K562 (cell line): ENCODE results near the gene PHKG2. TPM values are rescaled to one million over a fixed set of nuclear protein-coding genes. Genes with fewer than 3 reads are reported as not detected.

Experiments used
- ATAC-seq: fragments of 200-7000 bp; cut with Tn5 transposase; 3 replicates; pipeline ENCODE4 v1.9.1; 2020; ENCODE audit warnings: moderate library complexity
- BruUV-seq: library from RNA; stranded (reverse); fragments of 400-500 nt; replicated peaks from 2 replicates; lab custom pipeline; 2021; lab: Mats Ljungman, UMichigan
- CTCF ChIA-PET: fragments of 300-600 bp; formaldehyde crosslinking; extraction: SDS; loops from one replicate; lab custom pipeline; 2021; ENCODE audit warnings: low intra/inter-chr PET ratio; lab: Yijun Ruan, JAX
- POLR2A ChIA-PET: fragments of 300-600, 350-650 bp; sonication (Branson Sonifier 250); formaldehyde crosslinking; extraction: SDS; loops from one replicate; lab custom pipeline; 2021; ENCODE audit warnings: antibody characterized with exemption, inconsistent platforms; lab: Yijun Ruan, JAX
- DNase-seq, 4 experiments: peaks; one replicate each; pipeline versions ENCODE4 v3.0.0 to v3.0.0-alpha.2; 2011 to 2018; ENCODE audit warnings: low spot score in 3 of 4, mixed read lengths in 3 of 4; ENCODE audit errors: extremely low read depth in 1 of 4
- FAIRE-seq: peaks from 2 replicates; lab custom pipeline; 2011; peaks lifted over from hg19 to GRCh38; lab: Jason Lieb, UNC
- H2AFZ ChIP-seq: 2 replicates; pipeline ENCODE4 v1.6.0; 2011; ENCODE audit warnings: low read depth, low read length, control low read depth, inconsistent platforms
- H3K27ac ChIP-seq: fragments of 200-600 bp; 3 replicates; pipeline ENCODE4 v1.8.0; 2011; ENCODE audit warnings: low read depth, mild to moderate bottlenecking, control low read depth, inconsistent platforms, low read length, moderate library complexity, mixed read lengths; ENCODE audit errors: extremely low read depth
- H3K27me3 ChIP-seq, 2 experiments: fragments of 300-600 bp in 1 of 2; 2 replicates in 1 of 2; 3 replicates in 1 of 2; pipeline versions ENCODE4 v1.6.0 to v1.8.0; 2011; ENCODE audit warnings: inconsistent platforms in 2 of 2, low read length in 2 of 2, mild to moderate bottlenecking in 1 of 2, mixed read lengths in 1 of 2, moderate library complexity in 1 of 2; ENCODE audit not compliant: control insufficient read depth in 2 of 2, insufficient read depth in 2 of 2
- H3K36me3 ChIP-seq: fragments of 300-600 bp; 3 replicates; pipeline ENCODE4 v1.8.0; 2011; ENCODE audit warnings: mild to moderate bottlenecking, low read length, inconsistent platforms; ENCODE audit not compliant: control insufficient read depth, insufficient read depth
- H3K4me1 ChIP-seq, 2 experiments: fragments of 200-600 bp in 1 of 2; replicated peaks in 1 of 2; 2 replicates in 1 of 2; 3 replicates in 1 of 2; pipeline versions ENCODE4 v1.5.1 to v1.8.0; 2011; ENCODE audit warnings: inconsistent platforms in 2 of 2, low read length in 2 of 2, mild to moderate bottlenecking in 1 of 2, mixed read lengths in 1 of 2, moderate library complexity in 1 of 2; ENCODE audit not compliant: control insufficient read depth in 2 of 2, insufficient read depth in 2 of 2
- H3K4me2 ChIP-seq: 2 replicates; pipeline ENCODE4 v1.6.1; 2011; ENCODE audit warnings: low read length, control low read depth, inconsistent platforms, mixed read lengths; ENCODE audit not compliant: insufficient read depth
- H3K4me3 ChIP-seq: fragments of 200-600 bp; sonication (generic), shearing (Covaris generic); 2 replicates; pipeline ENCODE4 v1.5.1; 2016; ENCODE audit warnings: control low read depth, inconsistent platforms
- H3K79me2 ChIP-seq: fragments of 200-600 bp; 3 replicates; pipeline ENCODE4 v1.8.0; 2011; ENCODE audit warnings: low read length, inconsistent platforms; ENCODE audit not compliant: control insufficient read depth, insufficient read depth
- H3K9ac ChIP-seq, 2 experiments: 2 replicates each; pipeline versions ENCODE4 v1.6.0 to v1.6.1; 2011; ENCODE audit warnings: low read depth in 2 of 2, low read length in 2 of 2, control low read depth in 1 of 2, inconsistent platforms in 1 of 2, mild to moderate bottlenecking in 1 of 2, mixed read lengths in 1 of 2; ENCODE audit not compliant: insufficient read depth in 1 of 2
- H3K9me1 ChIP-seq: one replicate; pipeline ENCODE4 v1.6.0; 2011; ENCODE audit warnings: inconsistent platforms, mild to moderate bottlenecking, low read length, moderate library complexity; ENCODE audit not compliant: control insufficient read depth, insufficient read depth
- H3K9me3 ChIP-seq: replicated peaks from 2 replicates; pipeline ENCODE4 v1.5.1; 2011; ENCODE audit warnings: low read depth, low read length, inconsistent platforms; ENCODE audit not compliant: control insufficient read depth, insufficient read depth
- H4K20me1 ChIP-seq: replicated peaks from 2 replicates; pipeline ENCODE4 v1.6.1; 2011; ENCODE audit warnings: low read length, inconsistent platforms, mixed read lengths; ENCODE audit not compliant: control insufficient read depth, insufficient read depth
- KLF13 ChIP-seq: fragments of 450-650 bp; IDR thresholded peaks from 2 replicates; pipeline ENCODE4 v1.6.1; 2016; ENCODE audit warnings: missing genetic modification characterization, low read depth, mild to moderate bottlenecking, missing compliant biosample characterization, moderate library complexity, borderline replicate concordance
- MAFG ChIP-seq: fragments of 450-650 bp; conservative IDR thresholded peaks from 2 replicates; pipeline ENCODE4 v1.6.1; 2016; ENCODE audit warnings: missing genetic modification characterization, missing compliant biosample characterization
- MYBL2 ChIP-seq, 2 experiments: fragments of 450-650 bp in 1 of 2; sonication (generic) in 1 of 2; formaldehyde crosslinking in 1 of 2; IDR thresholded peaks; 2 replicates each; pipeline versions ENCODE4 v1.6.1 to v1.8.1; 2017 to 2022; ENCODE audit warnings: borderline replicate concordance in 1 of 2, inconsistent platforms in 1 of 2, low read depth in 1 of 2, mild to moderate bottlenecking in 1 of 2, missing genetic modification reagents in 1 of 2, moderate library complexity in 1 of 2
- NFATC3 ChIP-seq: fragments of 450-650 bp; IDR thresholded peaks from 2 replicates; pipeline ENCODE4 v1.6.1; 2017; ENCODE audit warnings: mild to moderate bottlenecking
- POLR2AphosphoS2 ChIP-seq: IDR thresholded peaks from 2 replicates; pipeline ENCODE4 v1.6.1; 2012; ENCODE audit warnings: low read length, improper control_type of control experiment
- RBM14 ChIP-seq: fragments of 200-400 bp; formaldehyde crosslinking; IDR thresholded peaks from 2 replicates; pipeline ENCODE4 v1.6.1; 2018; ENCODE audit warnings: low read depth, mild to moderate bottlenecking, low read length, moderate library complexity, borderline replicate concordance; ENCODE audit not compliant: insufficient read depth
- RUNX1 ChIP-seq: sonication (generic); IDR thresholded peaks from 2 replicates; pipeline ENCODE4 v1.6.1; 2016; ENCODE audit warnings: antibody characterized with exemption, low read depth
- ZNF717 ChIP-seq: fragments of 250-450 bp; sonication (Bioruptor Pico); IDR thresholded peaks from 2 replicates; pipeline ENCODE4 v1.5.0; 2021
- ZNF766 ChIP-seq: fragments of 200-800 bp; sonication (Bioruptor generic); conservative IDR thresholded peaks from 2 replicates; pipeline ENCODE4 v1.6.1; 2016; ENCODE audit warnings: missing genetic modification characterization, missing compliant biosample characterization
- ZNF785 ChIP-seq: fragments of 250-450 bp; sonication (Bioruptor Pico); IDR thresholded peaks from 2 replicates; pipeline ENCODE4 v1.4.0; 2020; ENCODE audit warnings: mild to moderate bottlenecking
- WGBS: fragments of 100-300 bp; shearing (Covaris generic); methylation state at CpG from one replicate; pipeline ENCODE4 v1.1.6; 2016; ENCODE audit warnings: low coverage, mixed read lengths; ENCODE audit not compliant: insufficient coverage; ENCODE audit errors: missing lambda C conversion rate; 5-methylcytosine and 5-hydroxymethylcytosine counted together
- in situ Hi-C: fragments of 300-500 bp; cut with MboI; formaldehyde crosslinking; loops from 4 replicates; pipeline ENCODE4 v1.15.0; 2018; ENCODE audit warnings: inconsistent platforms, mixed read lengths
- intact Hi-C: fragments of 100-400 bp; cut with micrococcal nuclease; formaldehyde crosslinking; loops from 2 replicates; pipeline ENCODE4 v1.14.2; 2022
- polyA plus RNA-seq, 8 experiments: library from polyadenylated mRNA; depleted of rRNA in 4 of 8; stranded (reverse) in 5 of 8; unstranded in 3 of 8; fragments of >200 nt; fragmentation: Nextera tagmentation in 2 of 8; fragmentation: Illumina TruSeq in 1 of 8; extraction: Ambion mirVana in 2 of 8; extraction: Trizol in 1 of 8; gene quantifications; 2 replicates each; pipeline versions ENCODE4 v1.2.1 to v1.2.3, GENCODE V29; 2011 to 2014; ENCODE audit warnings: inconsistent platforms in 1 of 8, missing spikeins in 1 of 8
- total RNA-seq, 7 experiments: library from RNA; depleted of rRNA in 6 of 7; stranded (reverse); fragments of >200 nt in 6 of 7; fragmentation: Illumina TruSeq in 2 of 7; extraction: Trizol in 2 of 7; gene quantifications; 2 replicates each; pipeline versions ENCODE4 v1.2.1 to v1.2.3, GENCODE V29; 2011 to 2021; ENCODE audit warnings: low replicate concordance in 1 of 7
- TF ChIP-seq, protein P1 (sequence below): fragments of 450-650 bp; formaldehyde crosslinking; IDR thresholded peaks from 2 replicates; pipeline ENCODE4 v1.4.0; 2020; ENCODE audit warnings: mild to moderate bottlenecking, mixed read lengths
- TF ChIP-seq, protein P2 (sequence below): fragments of 250-450 bp; sonication (Bioruptor Pico); IDR thresholded peaks from 2 replicates; pipeline ENCODE4 v1.4.0; 2020

PHKG2 gene
- total and polyA plus RNA-seq, 9 of the 15 experiments (the other 6 are each of a cell fraction or from before 2014, with no cell fraction given), result 5.8 to 54.2 (median 30.7) TPM

DNA sequence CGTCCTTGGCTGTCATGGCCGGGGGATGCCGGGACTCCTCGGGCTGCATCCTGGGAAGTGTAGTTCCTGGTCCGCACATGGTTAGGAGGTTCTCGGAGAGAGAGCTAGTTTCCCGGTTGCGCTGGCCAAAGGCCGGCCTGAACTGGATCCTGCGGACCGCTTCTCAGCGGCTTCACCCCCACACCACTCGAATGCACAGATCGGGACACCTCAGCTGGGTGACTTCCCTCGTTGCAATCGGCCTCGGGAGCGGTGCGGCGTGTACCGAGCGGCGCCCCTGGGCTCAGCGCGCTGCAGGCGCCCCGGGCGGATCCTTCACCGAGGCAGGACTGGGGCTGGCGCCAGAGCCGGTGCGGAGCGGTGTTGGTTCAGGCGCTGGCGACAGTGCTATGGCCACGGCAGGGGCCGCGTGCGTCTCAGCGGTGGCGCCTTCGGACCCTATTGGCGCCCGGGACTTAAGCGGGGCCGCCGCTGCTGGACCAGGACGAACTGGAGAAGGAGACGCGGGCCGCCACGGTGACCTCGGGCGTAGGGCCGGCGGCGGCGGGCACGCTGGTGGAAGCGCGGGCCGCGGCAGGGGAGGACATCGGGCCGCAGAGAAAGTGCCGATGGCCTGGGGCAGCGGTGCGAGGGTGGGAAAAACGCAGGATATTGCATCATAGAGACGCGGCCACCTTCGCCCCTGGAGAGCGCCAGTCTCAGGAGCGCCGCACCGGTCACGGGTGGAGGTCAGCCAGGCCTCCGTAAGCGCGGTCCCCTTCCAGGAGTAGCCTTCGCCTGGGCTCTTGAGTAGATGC lies 27.4 kb downstream of the PHKG2 start:
- H3K4me3 ChIP-seq, result peak overlapping the region; percentile 66
- peak overlapping the region; percentile 95 for H3K4me2 ChIP-seq
- no peaks in the 10 kb centered on the region for H3K9me1 ChIP-seq
- peak overlapping the region; percentile 41 for H2AFZ ChIP-seq
- peak overlapping the region; percentile 97 to 98 for H3K9ac ChIP-seq
- no peaks in the 10 kb centered on the region for H3K27me3 ChIP-seq
- peaks cover 33% of the 10 kb centered on the region for H3K79me2 ChIP-seq
- ChIA-PET POLR2A (interaction anchor here (0.6 to 2.6 kb wide), 14 partner anchors 10 to 676 kb away, joined by 3 to 19 read pairs (median 4); partner anchors contain the start of genes PHKG2 and ZNF629), CTCF (no interaction called here)
- BruUV-seq, result TSS peak; percentile 71
- intact Hi-C loops (loop anchor here (5.0 to 10.0 kb wide), 2 partner anchors 61 to 147 kb away; partner anchors contain the start of gene FBXL19), in situ Hi-C loops (no loop called here)
- ATAC-seq (peak; percentile 84), FAIRE-seq (peak; percentile 90), DNase-seq (peak; percentile 86 to 93 (median 90))
- peaks cover 5% of the 10 kb centered on the region; the same call in 1 of the 2 replicates for H4K20me1 ChIP-seq
- peaks cover 52% of the 10 kb centered on the region; the same call in 2 of the 3 replicates for H3K36me3 ChIP-seq
- H3K9me3 ChIP-seq, result no peaks in the 10 kb centered on the region
- H3K27ac ChIP-seq, result peak overlapping the region; percentile 94
- H3K4me1 ChIP-seq, result peaks cover 27 to 49% of the 10 kb centered on the region in 2 experiments
- under 1% methylated on average over 63 of the region's 81 CpGs for WGBS
- TF ChIP-seq MAFG (tag) (no peak), RBM14 (0 out of 2 replicates have a peak, but pooled peaks have one; percentile 87), ZNF717 (CRISPR knock-in tag) (0 out of 2 replicates have a peak, but pooled peaks have one; percentile 35), NFATC3 (no peak), POLR2AphosphoS2 (peak; percentile 98), ZNF785 (CRISPR knock-in tag) (no peak), KLF13 (tag) (no peak), MYBL2 (IDR thresholded peaks at IDR 0.05; ENCODE audit: low read depth) (no peak), MYBL2 (CRISPR knock-in tag; IDR thresholded peaks at IDR 0.05; ENCODE audit: borderline replicate concordance) (no peak), ZNF766 (CRISPR knock-in tag) (peak; percentile 66; the same call in 1 of the 2 replicates), RUNX1 (0 out of 2 replicates have a peak, but pooled peaks have one; percentile 74)
- TF ChIP-seq, protein P1, sequence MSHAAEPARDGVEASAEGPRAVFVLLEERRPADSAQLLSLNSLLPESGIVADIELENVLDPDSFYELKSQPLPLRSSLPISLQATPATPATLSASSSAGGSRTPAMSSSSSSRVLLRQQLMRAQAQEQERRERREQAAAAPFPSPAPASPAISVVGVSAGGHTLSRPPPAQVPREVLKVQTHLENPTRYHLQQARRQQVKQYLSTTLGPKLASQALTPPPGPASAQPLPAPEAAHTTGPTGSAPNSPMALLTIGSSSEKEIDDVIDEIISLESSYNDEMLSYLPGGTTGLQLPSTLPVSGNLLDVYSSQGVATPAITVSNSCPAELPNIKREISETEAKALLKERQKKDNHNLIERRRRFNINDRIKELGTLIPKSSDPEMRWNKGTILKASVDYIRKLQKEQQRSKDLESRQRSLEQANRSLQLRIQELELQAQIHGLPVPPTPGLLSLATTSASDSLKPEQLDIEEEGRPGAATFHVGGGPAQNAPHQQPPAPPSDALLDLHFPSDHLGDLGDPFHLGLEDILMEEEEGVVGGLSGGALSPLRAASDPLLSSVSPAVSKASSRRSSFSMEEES, result peak; percentile 34; the same call in 1 of the 2 replicates
- TF ChIP-seq, protein P2, sequence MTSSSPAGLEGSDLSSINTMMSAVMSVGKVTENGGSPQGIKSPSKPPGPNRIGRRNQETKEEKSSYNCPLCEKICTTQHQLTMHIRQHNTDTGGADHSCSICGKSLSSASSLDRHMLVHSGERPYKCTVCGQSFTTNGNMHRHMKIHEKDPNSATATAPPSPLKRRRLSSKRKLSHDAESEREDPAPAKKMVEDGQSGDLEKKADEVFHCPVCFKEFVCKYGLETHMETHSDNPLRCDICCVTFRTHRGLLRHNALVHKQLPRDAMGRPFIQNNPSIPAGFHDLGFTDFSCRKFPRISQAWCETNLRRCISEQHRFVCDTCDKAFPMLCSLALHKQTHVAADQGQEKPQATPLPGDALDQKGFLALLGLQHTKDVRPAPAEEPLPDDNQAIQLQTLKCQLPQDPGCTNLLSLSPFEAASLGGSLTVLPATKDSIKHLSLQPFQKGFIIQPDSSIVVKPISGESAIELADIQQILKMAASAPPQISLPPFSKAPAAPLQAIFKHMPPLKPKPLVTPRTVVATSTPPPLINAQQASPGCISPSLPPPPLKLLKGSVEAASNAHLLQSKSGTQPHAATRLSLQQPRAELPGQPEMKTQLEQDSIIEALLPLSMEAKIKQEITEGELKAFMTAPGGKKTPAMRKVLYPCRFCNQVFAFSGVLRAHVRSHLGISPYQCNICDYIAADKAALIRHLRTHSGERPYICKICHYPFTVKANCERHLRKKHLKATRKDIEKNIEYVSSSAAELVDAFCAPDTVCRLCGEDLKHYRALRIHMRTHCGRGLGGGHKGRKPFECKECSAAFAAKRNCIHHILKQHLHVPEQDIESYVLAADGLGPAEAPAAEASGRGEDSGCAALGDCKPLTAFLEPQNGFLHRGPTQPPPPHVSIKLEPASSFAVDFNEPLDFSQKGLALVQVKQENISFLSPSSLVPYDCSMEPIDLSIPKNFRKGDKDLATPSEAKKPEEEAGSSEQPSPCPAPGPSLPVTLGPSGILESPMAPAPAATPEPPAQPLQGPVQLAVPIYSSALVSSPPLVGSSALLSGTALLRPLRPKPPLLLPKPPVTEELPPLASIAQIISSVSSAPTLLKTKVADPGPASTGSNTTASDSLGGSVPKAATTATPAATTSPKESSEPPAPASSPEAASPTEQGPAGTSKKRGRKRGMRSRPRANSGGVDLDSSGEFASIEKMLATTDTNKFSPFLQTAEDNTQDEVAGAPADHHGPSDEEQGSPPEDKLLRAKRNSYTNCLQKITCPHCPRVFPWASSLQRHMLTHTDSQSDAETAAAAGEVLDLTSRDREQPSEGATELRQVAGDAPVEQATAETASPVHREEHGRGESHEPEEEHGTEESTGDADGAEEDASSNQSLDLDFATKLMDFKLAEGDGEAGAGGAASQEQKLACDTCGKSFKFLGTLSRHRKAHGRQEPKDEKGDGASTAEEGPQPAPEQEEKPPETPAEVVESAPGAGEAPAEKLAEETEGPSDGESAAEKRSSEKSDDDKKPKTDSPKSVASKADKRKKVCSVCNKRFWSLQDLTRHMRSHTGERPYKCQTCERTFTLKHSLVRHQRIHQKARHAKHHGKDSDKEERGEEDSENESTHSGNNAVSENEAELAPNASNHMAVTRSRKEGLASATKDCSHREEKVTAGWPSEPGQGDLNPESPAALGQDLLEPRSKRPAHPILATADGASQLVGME (CRISPR knock-in tag), result peak; percentile 78
